ENCODE measurements around the gene TNFRSF25.

GRCh38 chr1:6509220-6509918 lies 43.4 kb upstream of the TNFRSF25 start:
- TF ChIP-seq POLR2AphosphoS5 (IDR thresholded peaks at IDR 0.05; ENCODE audit: low read depth, low read length) (no peak), POLR2A (IDR thresholded peaks at IDR 0.05; ENCODE audit: low read depth, low read length) (no peak)
